Fibroblast of skin of right quadriceps (primary cell): ENCODE data around the gene UVRAG.

ENCODE experiments used
- DNase-seq: peaks from one replicate; pipeline ENCODE4 v3.0.0-alpha.2; 2013

Gene UVRAG

GRCh38 chr11:75814677-75815344 lies at the start of gene UVRAG:
TSS of gene UVRAG (plus strand) at chr11:75815210. CDS start at chr11:75815408, 198 bp downstream.
- DNase-seq: peak; percentile 99

DNA sequence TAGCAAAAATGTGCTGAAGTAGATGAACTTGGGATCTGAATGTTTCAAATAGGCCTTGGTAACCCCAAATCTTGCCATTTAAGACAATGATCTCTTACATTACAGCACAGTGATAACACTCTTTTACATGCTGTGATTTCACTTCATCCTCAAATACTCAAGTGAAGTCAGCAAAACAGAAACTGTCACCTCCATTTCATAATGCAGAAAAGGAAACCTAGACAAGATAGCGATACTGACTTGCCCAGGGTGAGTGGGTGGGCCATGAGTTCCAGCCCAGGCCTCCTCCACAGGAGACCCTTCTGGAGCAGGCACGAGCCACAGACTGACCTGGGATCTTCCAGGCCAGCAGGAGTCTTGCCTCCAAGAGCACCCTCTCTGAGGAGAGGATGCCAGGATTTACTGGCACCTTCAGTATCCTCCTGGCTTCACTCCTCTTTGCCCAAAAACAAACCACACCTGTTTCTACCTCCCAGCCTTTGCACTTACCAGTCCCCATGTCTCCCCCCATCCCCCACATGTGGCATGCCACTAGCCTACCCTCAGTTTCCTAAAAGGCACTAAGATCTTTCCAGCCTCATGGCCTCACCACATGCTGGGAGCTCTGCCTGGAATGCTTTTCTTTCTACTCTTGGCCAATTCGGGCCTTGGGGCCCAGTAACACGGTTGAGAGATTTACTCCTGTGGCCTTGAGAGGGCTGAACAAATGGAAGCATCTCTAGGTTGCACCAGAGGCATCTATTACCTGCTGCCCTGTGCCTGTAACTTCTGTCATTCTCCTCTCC lies 48.4 kb upstream of the UVRAG start:
- no peak for DNase-seq

GRCh38 chr11:75767228-75767572 lies 47.8 kb upstream of the UVRAG start:
- DNase-seq: no peak

- DNase-seq: no peak
These were observed 47.3 kb upstream of the UVRAG start for GRCh38 chr11:75767793-75768111.

GRCh38 chr11:75768112-75768908 lies 46.7 kb upstream of the UVRAG start, which contains the start of gene DGAT2:
TSS of gene DGAT2 (plus strand) at chr11:75768778. CDS start at chr11:75768992, 214 bp downstream.
- peak; percentile 68 for DNase-seq

DNA sequence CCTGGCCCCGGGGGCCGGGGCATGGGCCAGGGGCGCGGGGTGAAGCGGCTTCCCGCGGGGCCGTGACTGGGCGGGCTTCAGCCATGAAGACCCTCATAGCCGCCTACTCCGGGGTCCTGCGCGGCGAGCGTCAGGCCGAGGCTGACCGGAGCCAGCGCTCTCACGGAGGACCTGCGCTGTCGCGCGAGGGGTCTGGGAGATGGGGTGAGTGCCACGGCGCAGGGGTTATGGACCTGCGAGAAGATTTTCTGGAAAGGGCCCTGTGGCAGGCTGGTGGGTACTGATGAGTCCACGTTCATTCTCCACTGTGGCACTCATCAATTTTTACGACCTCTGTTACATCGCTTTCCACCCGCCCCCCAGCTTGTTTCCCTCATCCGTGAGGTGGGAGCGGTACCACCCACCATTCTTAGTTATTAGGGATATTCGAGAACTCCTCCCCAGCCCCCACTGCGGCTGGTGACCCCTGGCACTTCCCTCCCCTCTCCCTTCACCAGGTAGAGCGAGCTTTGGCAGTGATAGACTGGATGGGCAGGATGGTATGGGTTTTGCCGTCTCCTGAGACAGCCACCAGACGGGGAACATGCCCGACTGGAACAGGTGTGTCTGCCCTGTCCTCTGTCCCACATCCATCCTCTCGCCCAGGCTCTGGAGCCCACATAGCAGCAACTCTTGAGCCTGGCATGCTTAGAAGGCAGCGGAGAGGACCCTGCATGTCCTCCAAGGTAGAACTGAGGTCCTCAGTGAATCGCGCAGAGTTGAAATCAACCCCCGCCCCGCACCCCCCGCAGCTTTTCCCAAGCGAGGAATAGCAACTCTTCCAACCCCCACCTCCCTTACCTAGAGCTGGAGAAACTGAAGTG lies 45.9 kb upstream of the UVRAG start:
- DNase-seq: no peak

GRCh38 chr11:75770102-75770501 lies 44.9 kb upstream of the UVRAG start:
- no peak for DNase-seq

- peak; percentile 59 for DNase-seq
These were observed 43.2 kb upstream of the UVRAG start for GRCh38 chr11:75771646-75772410.

DNA sequence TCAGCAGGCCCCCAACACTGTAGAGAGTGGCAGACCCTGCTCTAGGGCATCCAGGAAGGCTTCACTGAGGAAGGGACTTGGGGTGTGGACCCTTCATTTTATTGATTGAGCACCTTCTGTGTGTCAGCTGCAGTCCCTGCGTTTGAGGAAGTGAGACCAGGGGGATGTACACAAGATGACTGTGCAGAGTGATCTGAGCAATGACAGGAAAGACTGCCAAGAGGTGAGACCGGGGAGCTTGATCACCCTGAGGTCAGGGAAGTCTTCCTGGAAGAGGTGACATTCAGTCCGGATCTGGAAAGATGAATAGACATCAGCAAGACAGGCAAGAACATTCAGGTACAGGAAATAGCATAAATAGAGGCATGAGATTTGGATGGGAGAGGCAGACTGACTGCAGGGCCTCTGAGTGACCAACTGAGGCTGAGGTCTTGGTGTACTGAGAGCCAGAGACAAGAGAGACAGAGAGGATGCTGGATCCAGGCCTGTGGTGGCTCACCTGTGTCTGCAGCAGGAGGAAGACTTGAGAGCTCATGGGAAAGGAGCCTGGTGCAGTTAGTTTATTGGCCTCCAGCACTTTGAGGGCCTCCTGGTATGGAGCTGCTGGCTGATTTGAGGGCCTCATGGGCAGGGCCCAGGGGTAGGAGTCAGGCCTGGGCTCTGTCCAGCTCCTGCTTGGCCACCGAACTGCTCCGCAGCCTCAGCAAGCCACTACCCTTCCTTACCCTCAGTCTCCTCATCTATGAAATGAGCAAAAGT lies 41.2 kb upstream of the UVRAG start:
- no peak for DNase-seq

GRCh38 chr11:75775056-75775455 lies 40.0 kb upstream of the UVRAG start:
- no peak for DNase-seq

DNA sequence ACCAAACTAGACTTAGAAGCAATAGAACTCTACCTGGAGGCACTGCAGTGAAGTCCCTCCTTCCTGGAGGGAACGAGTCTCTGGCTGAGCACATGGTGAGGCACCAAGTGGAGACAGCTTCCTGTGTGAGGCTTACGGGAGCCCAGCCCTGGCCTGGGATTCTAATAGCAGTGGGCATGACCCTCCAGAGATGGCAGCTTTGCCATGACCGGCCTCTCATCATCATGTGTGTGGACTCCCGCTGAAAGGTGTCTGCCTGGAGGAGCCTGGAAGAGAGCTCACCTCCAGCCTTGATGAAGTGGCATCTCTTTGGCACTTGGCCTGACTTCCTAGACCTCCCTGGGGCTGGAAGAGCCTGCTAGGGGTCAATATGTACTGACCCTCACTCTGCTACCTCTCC lies 38.5 kb upstream of the UVRAG start:
- no peak for DNase-seq

GRCh38 chr11:75777461-75778110 lies 37.4 kb upstream of the UVRAG start:
- DNase-seq: no peak

GRCh38 chr11:75778962-75779361 lies 36.0 kb upstream of the UVRAG start:
- no peak for DNase-seq

- no peak for DNase-seq
These were observed 35.0 kb upstream of the UVRAG start for GRCh38 chr11:75779960-75780359.

GRCh38 chr11:75780888-75781287 lies 34.1 kb upstream of the UVRAG start:
- DNase-seq: no peak

- DNase-seq: no peak
These were observed 33.7 kb upstream of the UVRAG start for GRCh38 chr11:75781296-75781695.

- no peak for DNase-seq
These were observed 33.2 kb upstream of the UVRAG start for GRCh38 chr11:75781831-75782230.

GRCh38 chr11:75782540-75783263 lies 32.3 kb upstream of the UVRAG start:
- no peak for DNase-seq

DNA sequence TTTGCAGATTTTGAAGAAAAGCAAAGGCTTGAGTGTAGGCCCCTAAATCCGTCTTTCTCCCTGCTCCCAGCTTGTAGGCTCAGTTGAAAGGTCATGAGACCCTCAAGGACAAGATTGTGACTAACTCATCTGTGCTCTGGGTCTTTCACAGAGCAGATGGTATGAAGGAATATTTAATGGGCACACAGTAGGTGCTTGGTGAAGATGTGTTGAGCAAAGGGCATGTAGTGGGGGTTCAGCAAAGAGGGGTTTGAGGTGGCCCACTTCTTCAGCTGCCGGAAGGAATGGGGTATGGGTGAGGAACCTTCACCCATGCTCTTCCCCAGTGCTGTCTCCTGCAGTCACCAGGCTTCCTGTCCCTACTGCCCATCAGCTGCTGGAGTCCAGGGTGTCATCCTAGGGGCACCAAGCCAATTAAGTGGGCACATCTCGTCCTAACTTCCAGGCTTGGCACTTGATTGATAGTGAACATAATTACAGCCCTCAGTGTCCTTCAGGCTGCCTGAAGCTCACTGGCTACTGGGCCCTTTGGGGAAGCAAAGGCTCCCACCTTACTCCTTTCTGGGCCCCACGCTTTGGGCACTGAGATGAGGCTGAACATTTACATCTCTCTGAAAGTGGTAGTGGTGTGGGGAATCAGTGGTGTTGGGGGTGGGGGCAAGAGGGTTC lies 31.5 kb upstream of the UVRAG start:
- no peak for DNase-seq
